Central memory CD4-positive, alpha-beta T cell (primary cell): ENCODE data around the gene DRC1.

Experiments used
- DNase-seq: peaks from one replicate; pipeline ENCODE4 v3.0.0; 2022

Gene DRC1

GRCh38 chr2:26400723-26401122 is 997 bp upstream of the DRC1 start:
- no peak for DNase-seq

GRCh38 chr2:26407526-26407925 is 5.8 kb downstream of the DRC1 start:
- DNase-seq: no peak

DNA sequence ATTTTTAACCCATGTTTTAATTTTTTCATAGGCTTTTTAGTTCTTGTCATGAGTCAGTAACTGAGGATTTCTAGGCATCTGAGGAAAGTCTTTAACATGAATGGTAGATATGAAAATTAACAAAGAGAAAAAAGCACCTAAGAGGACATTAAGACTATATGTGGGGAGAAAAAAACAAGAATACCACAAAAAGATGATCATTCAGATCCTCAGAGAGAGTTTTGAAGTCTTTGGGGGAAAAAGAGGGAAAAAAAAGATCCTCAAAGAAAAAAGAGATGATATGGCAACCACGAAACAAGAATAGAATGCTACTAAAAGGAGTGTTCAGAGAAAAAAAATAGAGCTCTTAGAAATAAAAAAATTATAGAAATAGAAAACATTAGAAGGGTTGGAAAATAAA is 8.1 kb downstream of the DRC1 start:
- DNase-seq: no peak

- no peak for DNase-seq
Observed at GRCh38 chr2:26410764-26411243, 9.1 kb downstream of the DRC1 start.

GRCh38 chr2:26411419-26411818 is 9.7 kb downstream of the DRC1 start:
- no peak for DNase-seq

GRCh38 chr2:26412091-26412673 is 10.5 kb downstream of the DRC1 start:
- DNase-seq: no peak

- DNase-seq: no peak
Observed at GRCh38 chr2:26414311-26414710, 12.6 kb downstream of the DRC1 start.

DNA sequence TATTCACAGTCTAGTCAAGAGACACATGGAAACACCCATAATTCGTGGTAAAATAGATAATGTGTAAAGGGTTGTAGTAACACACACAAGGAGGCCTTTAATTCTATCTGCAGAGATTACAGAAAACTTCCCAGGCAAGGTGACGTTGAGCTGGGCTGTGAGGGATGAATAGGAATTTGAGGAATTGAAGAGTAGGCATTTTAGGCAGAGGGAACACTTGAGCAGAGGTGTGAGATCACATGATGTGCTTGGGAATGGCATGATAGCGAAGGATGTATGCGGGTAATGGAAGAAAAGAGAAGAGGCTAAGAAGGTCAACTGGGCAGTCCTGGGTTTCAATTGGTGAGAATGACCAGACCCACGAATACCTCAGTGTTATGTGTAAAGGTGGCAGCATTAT is 20.2 kb downstream of the DRC1 start:
- no peak for DNase-seq

DNA sequence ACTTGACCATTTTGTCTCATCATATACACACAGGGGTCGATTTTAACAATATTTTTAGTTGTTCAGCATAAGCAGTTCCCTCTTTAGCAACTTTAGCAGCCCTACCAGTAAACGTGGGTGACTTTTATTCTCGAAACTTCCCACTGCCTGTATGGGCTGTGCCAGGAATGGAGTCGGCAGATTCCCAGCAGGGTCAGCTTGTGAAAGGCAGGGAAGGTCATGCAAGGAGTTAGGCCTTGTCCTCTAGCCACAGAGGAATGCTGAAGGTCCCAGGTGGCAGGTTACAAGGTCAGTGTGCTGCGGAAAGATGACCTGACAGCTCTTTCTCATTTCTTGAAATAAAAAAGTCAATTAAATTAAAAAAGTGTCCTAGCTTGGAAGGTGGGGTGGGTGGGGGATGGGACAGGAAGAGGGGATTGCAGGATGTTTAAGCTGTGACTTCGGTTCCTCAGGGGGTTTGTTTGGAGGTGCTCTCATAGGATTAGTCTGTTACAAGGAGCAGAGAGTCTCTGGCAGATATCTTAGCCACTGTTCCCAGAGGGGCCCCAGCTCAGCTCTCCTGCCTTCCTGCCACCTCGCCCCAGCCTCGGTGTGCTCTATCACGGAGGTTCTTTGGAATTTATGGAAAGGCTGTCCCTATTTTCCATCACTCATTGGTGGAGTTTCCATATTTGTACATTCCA is 21.4 kb downstream of the DRC1 start:
- DNase-seq: no peak

GRCh38 chr2:26423750-26424149 is 22.0 kb downstream of the DRC1 start:
- no peak for DNase-seq

- DNase-seq: no peak
Observed at GRCh38 chr2:26424221-26424620, 22.5 kb downstream of the DRC1 start.

- no peak for DNase-seq
Observed at GRCh38 chr2:26428846-26429245, 27.1 kb downstream of the DRC1 start.

- DNase-seq: no peak
Observed at GRCh38 chr2:26429779-26430578, 28.3 kb downstream of the DRC1 start.

GRCh38 chr2:26430826-26431225 is 29.1 kb downstream of the DRC1 start:
- no peak for DNase-seq

- DNase-seq: no peak
Observed at GRCh38 chr2:26432363-26432762, 30.6 kb downstream of the DRC1 start.

GRCh38 chr2:26432859-26433258 is 31.1 kb downstream of the DRC1 start:
- no peak for DNase-seq

- no peak for DNase-seq
Observed at GRCh38 chr2:26435106-26435505, 33.4 kb downstream of the DRC1 start.

GRCh38 chr2:26438526-26438925 is 36.8 kb downstream of the DRC1 start:
- no peak for DNase-seq

DNA sequence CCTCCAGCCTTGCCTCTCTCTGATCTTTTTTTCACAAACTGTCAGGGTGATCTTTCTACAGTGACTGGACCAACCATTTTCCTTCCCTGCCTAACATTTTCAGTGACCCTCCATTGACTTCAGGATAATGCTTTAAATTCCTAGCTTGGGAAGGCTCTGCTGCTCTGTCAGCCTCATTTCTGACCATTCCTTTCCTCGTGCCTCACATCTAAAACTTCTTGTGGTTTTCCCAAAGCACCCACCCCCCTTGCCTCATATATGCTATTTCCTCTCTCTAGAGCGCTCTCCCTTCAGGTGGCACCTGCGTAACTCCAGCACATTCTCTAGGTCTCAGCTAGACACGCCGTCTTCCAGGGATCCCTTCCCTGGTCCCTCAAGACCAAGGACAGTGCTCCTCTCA is 37.2 kb downstream of the DRC1 start:
- DNase-seq: no peak

DNA sequence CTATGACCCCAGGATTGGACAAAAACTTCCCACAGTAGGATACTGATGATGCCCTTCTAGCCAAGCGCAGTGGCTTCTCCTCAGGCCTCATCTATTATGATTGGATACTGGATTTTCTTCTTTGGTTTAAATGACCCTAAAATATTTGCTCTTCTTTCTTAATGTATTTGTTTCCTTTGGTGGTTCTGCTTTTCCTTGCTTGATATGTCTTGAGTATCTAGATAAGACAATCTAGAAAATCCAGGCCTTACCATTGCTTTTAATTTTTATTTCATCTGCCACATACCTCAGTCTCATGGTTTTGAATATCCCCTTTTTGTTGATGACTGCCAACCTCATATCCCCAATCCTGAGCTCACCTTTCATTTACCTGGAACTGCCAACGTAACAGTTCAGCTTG is 40.6 kb downstream of the DRC1 start:
- no peak for DNase-seq

GRCh38 chr2:26442707-26443106 is 41.0 kb downstream of the DRC1 start:
- no peak for DNase-seq

- no peak for DNase-seq
Observed at GRCh38 chr2:26444236-26444635, 42.5 kb downstream of the DRC1 start.

DNA sequence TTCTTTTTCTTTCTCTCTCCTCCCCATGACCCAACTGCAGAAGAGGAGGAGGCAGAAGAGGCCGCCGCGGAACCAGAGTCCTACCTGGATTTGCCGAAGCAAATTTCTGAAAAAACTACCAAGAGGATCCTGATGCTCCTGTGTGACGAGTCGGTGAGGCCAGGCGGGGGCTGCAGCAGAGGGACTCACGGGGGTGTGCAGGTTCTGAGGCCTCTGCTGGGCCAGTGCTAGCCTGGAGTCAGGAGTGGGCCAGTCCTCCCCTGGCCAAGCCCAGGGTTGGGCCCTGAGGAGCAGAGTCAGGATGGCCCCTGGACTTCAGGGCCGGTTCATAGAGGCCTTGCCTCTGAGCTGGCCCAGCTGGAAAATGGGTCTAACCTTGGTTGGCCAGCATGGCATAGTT is 46.9 kb downstream of the DRC1 start:
- no peak for DNase-seq
